Keratinocyte (primary cell): ENCODE measurements around the gene CCDC197. TPM values are rescaled to one million over a fixed set of nuclear protein-coding genes. Genes with fewer than 3 reads are reported as not detected.

Experiments used
- DNase-seq: peaks from one replicate; pipeline ENCODE4 v3.0.0-alpha.2; 2011; ENCODE audit warnings: low read depth, missing footprints, low spot score
- FAIRE-seq: peaks from 2 replicates; lab custom pipeline; 2011; peaks lifted over from hg19 to GRCh38; lab: Jason Lieb, UNC
- H2AFZ ChIP-seq: 2 replicates; pipeline ENCODE4 v1.6.0; 2012; ENCODE audit warnings: low read length, control low read depth, inconsistent platforms; ENCODE audit not compliant: control insufficient read depth
- H3K27ac ChIP-seq: 2 replicates; pipeline ENCODE4 v1.5.1; 2011; ENCODE audit warnings: low read length; ENCODE audit not compliant: control insufficient read depth, insufficient read depth
- H3K27me3 ChIP-seq: 3 replicates; pipeline ENCODE4 v1.6.0; 2011; ENCODE audit warnings: low read length; ENCODE audit not compliant: control insufficient read depth, insufficient read depth; ENCODE audit errors: extremely low read depth
- H3K36me3 ChIP-seq, 2 experiments: 2 replicates in 1 of 2; 3 replicates in 1 of 2; pipeline ENCODE4 v1.5.1; 2011; ENCODE audit warnings: low read length in 2 of 2, mild to moderate bottlenecking in 1 of 2; ENCODE audit not compliant: control insufficient read depth in 2 of 2, insufficient read depth in 2 of 2; ENCODE audit errors: extremely low read depth in 1 of 2
- H3K4me1 ChIP-seq: 3 replicates; pipeline ENCODE4 v1.5.1; 2011; ENCODE audit warnings: low read length; ENCODE audit not compliant: control insufficient read depth, insufficient read depth; ENCODE audit errors: extremely low read depth
- H3K4me2 ChIP-seq: 3 replicates; pipeline ENCODE4 v1.6.0; 2011; ENCODE audit warnings: low read depth, low read length; ENCODE audit not compliant: control insufficient read depth, insufficient read depth; ENCODE audit errors: extremely low read depth
- H3K4me3 ChIP-seq, 3 experiments: fragments of 200-600 bp in 1 of 3; sonication (generic) in 1 of 3; 2 replicates in 2 of 3; 3 replicates in 1 of 3; pipeline ENCODE4 v1.5.1; 2011 to 2016; ENCODE audit warnings: low read length in 3 of 3, mild to moderate bottlenecking in 3 of 3, control low read depth in 2 of 3, inconsistent platforms in 1 of 3, low read depth in 1 of 3, mixed read lengths in 1 of 3, mixed run types in 1 of 3, moderate library complexity in 1 of 3; ENCODE audit not compliant: control insufficient read depth in 2 of 3, insufficient read depth in 2 of 3; ENCODE audit errors: extremely low read depth in 1 of 3
- H3K79me2 ChIP-seq: 2 replicates; pipeline ENCODE4 v1.6.0; 2012; ENCODE audit warnings: low read length; ENCODE audit not compliant: control insufficient read depth, insufficient read depth
- H3K9ac ChIP-seq: 3 replicates; pipeline ENCODE4 v1.6.0; 2011; ENCODE audit warnings: low read length; ENCODE audit not compliant: control insufficient read depth, insufficient read depth; ENCODE audit errors: extremely low read depth
- H3K9me1 ChIP-seq: 3 replicates; pipeline ENCODE4 v1.6.0; 2011; ENCODE audit warnings: low read length; ENCODE audit not compliant: control insufficient read depth, insufficient read depth; ENCODE audit errors: extremely low read depth
- H3K9me3 ChIP-seq: 2 replicates; pipeline ENCODE4 v1.5.1; 2012; ENCODE audit warnings: low read depth, low read length; ENCODE audit not compliant: control insufficient read depth
- H4K20me1 ChIP-seq: 3 replicates; pipeline ENCODE4 v1.6.0; 2011; ENCODE audit warnings: low read length; ENCODE audit not compliant: control insufficient read depth, insufficient read depth; ENCODE audit errors: extremely low read depth
- CTCF ChIP-seq, 3 experiments: IDR thresholded peaks in 1 of 3; conservative IDR thresholded peaks in 1 of 3; optimal IDR thresholded peaks in 1 of 3; 2 replicates in 2 of 3; 3 replicates in 1 of 3; pipeline versions ENCODE3 to v1.5.1; 2011; ENCODE audit warnings: low read length in 3 of 3, mild to moderate bottlenecking in 3 of 3, moderate library complexity in 2 of 3, control low read depth in 1 of 3, inconsistent platforms in 1 of 3; ENCODE audit not compliant: insufficient read depth in 2 of 3; ENCODE audit errors: extremely low read depth in 1 of 3
- EZH2 ChIP-seq: IDR thresholded peaks from one replicate; pipeline ENCODE4 v1.6.1; 2012; ENCODE audit warnings: inconsistent platforms, mild to moderate bottlenecking, low read length, moderate library complexity
- dilution Hi-C: fragments of 300-500 bp; cut with MboI; formaldehyde crosslinking; loops from one replicate; pipeline ENCODE4 v1.7.0; 2020; ENCODE audit warnings: low sequenced_read_pairs; ENCODE audit not compliant: extremely low pct_ligation_motif_present
- polyA plus RNA-seq, 5 experiments: library from polyadenylated mRNA; depleted of rRNA in 3 of 5; stranded (reverse) in 3 of 5; stranded (forward) in 1 of 5; unstranded in 1 of 5; fragments of >200 nt; gene quantifications; 1 replicate in 1 of 5; 2 replicates in 3 of 5; 3 replicates in 1 of 5; pipeline versions ENCODE4 v1.2.1 to v1.2.3, GENCODE V29; 2011 to 2012; ENCODE audit warnings: missing spikeins in 2 of 5, low read depth in 1 of 5, low replicate concordance in 1 of 5

Gene CCDC197
- polyA plus RNA-seq, 1 donor (not counting 4 experiments of a cell fraction or from before 2014, with no cell fraction given), result not detected

GRCh38 chr14:93970585-93970964 lies 26.5 kb upstream of the CCDC197 start:
- DNase-seq, result no peak
- Histone ChIP-seq H3K4me2 (no peak overlapping the region), H2AFZ (no peak overlapping the region), H3K79me2 (no peaks in the 10 kb centered on the region), H3K9ac (no peak overlapping the region), H3K4me1 (peaks cover 5% of the 10 kb centered on the region), H3K4me3 (no peak overlapping the region), H3K27me3 (peaks cover 16% of the 10 kb centered on the region), H4K20me1 (no peaks in the 10 kb centered on the region), H3K36me3 (no peaks in the 10 kb centered on the region), H3K9me1 (no peaks in the 10 kb centered on the region), H3K27ac (no peak overlapping the region), H3K9me3 (no peaks in the 10 kb centered on the region)
- dilution Hi-C loops, result no loop called here
- FAIRE-seq, result no peak
- TF ChIP-seq CTCF (optimal IDR thresholded peaks at IDR 0.05 in 1 of 3, IDR thresholded peaks at IDR 0.05 in 1 of 3, conservative IDR thresholded peaks at IDR 0.05 in 1 of 3; ENCODE audit: extremely low read depth in 1 of 3, insufficient read depth in 2 of 3, low read length in 3 of 3) (peak in 2 of 3 experiments; percentile 57 to 92), EZH2 (no peak)

- H3K4me1 ChIP-seq, result no peaks in the 10 kb centered on the region
- no peaks in the 10 kb centered on the region for H4K20me1 ChIP-seq
- no peak overlapping the region for H3K4me3 ChIP-seq
- H3K27me3 ChIP-seq, result peaks cover 20% of the 10 kb centered on the region
- no peaks in the 10 kb centered on the region for H3K9me3 ChIP-seq
- no peak overlapping the region for H3K9ac ChIP-seq
- no peaks in the 10 kb centered on the region for H3K9me1 ChIP-seq
- FAIRE-seq (no peak), DNase-seq (no peak)
- TF ChIP-seq EZH2 (no peak), CTCF (optimal IDR thresholded peaks at IDR 0.05 in 1 of 3, IDR thresholded peaks at IDR 0.05 in 1 of 3, conservative IDR thresholded peaks at IDR 0.05 in 1 of 3; ENCODE audit: extremely low read depth in 1 of 3, insufficient read depth in 2 of 3, low read length in 3 of 3) (no peak)
- dilution Hi-C loops, result no loop called here
- no peaks in the 10 kb centered on the region for H3K79me2 ChIP-seq
- H3K36me3 ChIP-seq, result no peaks in the 10 kb centered on the region
- H3K27ac ChIP-seq, result no peak overlapping the region
- peak overlapping the region; percentile 24 for H3K4me2 ChIP-seq
- no peak overlapping the region for H2AFZ ChIP-seq
These were observed 26.0 kb upstream of the CCDC197 start for GRCh38 chr14:93970965-93971634.
